NCI-H1092 (cell line): ENCODE data around the gene LRRC70.
"Not testable (repeated sequence)": the region's sequence is repeated elsewhere in the genome, so short reads cannot be mapped to it uniquely, and the experiment has no call there.

Source experiments
- DNase-seq: peaks from one replicate; lab custom pipeline; 2025; lab: John Stamatoyannopoulos, UW

LRRC70 gene

DNA sequence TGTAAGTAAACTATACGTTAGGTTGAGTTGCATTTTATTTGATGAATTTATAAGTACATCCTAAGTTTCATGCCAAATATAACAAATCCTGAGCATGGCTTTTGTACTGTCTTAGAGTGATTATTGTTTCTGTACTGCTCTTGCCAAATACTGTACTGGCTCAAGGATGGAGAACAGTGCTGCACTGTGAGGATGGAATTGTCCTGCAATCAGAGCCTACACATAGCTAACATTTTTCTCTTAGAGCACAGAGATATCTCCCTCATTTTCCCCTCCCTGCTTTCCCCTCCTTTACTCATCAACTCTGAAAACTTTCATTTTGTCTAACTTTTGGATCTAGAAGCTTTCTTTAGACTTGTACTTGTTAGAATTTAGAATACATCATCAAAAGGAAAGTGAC, 28.3 kb downstream of the LRRC70 start:
- no peak for DNase-seq

DNA sequence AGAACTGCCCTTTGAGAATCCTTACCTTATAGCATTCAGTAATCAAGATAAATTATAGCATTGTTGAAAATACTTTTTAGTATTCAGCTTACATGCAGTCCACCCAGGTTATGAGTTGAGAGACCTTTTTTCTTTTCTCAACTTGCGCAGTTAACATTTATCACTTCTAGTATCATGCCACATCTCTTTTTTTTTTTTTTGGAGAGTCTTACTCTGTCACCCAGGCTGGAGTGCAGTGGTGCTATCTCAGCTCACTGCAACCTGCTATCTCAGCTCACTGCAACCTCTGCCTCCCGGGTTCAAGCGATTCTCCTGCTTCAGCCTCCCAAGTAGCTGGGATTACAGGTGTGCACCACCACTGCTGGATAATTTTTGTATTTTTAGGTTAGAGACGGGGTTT, 29.0 kb downstream of the LRRC70 start:
- no peak for DNase-seq

DNA sequence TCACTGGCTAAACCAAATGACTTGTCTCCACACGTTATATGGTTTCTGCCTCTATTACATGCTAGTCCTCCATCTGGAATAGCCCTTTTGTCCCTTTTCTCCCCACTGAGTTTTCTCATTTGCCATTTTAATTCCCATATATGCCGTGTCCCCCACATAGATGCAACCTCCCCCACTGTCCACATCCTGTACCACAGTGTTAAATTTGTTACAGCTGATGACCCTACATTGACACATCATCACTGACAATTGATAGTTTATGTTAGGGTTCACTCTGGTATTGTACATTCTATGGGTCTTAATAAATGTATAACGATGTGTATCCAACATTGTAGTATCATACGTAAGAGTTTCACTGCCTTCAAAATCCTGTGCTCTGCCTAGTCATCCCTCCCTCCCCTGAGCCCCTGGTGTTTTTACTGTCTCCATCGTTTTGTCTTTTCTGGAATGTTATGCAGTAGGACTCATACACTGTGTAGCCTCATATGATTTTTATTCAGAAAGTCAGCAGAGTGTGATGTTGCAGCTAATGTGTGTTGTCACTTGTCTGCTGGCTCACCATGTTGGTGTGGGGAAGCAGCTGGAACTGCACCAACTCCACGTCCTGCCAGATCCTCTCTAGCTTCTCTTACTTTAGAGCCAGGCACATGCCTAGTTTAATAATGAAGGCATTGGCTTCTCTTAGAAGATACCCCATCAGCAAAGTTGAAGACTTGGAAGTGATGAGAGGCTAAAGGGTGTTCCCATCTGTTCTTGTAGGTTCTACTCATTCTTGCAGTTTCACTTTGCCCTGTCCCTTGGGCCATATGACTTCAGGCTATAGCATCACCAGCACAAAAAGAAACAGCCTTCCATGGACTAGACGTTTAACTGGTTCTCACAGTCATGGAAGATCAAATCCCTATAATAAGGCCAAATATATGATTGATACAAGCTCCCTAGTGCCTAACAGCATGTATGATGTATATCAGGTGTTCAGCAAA, 30.2 kb downstream of the LRRC70 start:
- no peak for DNase-seq

DNA sequence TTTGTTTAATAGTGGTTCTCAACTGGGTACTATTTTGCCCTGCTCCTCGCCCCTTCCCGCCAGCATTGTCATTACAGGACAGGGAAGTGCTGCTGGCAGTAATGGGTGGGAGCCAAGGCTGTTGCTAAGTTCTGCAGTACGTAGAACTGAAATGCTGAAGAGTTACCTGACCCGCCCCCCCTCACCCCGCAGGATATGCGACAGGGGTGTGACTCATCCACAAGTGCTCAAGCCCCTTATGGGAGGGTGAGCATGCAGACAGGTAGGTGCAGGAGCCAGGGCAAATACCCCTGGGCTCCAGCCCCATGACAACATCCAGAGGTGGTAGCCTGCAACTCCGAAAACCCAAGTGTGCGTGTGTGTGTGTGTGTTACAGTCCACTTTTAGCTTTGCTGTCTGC, 35.7 kb downstream of the LRRC70 start:
- no peak for DNase-seq

DNA sequence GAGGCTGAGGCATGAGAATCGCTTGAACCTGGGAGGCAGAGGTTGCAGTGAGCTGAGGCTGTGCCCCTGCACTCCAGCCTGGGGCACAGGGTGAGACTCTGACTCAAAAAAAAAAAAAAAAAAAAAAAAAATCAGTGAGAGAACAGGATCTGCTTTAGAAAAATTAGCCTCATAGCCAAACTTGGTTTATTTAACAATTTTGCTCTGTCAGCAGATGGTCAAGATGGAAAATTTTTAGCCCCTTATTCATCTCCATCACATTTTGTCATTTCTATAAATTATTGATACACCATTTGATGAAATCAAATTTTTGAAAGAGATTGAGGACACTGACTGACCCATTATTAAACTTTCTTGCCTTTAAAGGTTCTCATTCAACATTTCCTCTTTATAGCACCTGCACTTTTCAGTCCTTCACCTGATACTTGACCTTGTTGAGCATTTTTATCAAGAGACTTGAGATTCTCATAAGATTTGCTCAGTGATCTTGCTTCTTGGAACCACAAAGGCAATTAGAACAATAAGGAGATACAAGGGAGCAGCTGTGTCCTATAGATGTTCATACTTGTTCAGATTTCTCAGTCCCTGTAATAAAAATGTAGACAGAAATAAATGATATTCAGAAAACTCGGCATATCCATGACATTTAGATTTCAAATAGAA, 38.1 kb downstream of the LRRC70 start:
- DNase-seq: no peak

DNA sequence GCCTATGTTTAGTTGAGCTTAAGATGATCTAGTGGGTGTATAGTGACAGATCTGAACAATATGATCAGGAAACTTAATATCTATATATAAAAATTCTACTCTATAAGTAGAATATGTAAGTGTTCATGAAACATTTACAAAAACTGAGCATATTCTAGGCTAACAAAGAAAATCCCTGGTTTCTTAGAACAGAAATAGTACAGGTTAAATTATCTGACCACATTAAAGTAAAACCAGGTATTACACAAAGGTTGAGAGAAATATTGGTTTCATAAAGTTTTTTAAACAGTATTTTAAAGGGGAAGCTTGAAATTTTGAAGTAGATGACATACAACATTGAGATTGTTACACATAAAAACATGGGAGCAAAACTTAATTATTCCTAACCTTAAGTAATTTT, 39.3 kb downstream of the LRRC70 start:
- no peak for DNase-seq

DNA sequence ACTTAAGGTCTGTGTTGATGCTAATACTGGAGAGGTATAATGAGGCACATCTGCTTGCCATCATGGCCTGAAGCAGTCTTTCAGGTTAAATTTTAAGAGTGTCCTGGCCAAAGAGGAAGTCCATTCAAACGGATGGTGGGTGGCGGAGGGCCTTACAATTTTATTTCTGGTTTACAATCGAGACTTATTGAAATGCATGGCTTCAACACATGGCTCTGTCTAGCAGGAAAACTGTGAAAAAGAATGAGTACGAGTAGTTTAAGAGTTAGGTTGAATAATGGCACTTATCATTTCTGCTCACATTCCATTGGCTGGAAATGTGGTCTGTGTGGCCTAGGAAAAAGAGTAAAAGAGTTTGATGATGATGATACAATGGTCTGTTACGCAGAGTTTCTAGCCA, 42.1 kb downstream of the LRRC70 start:
- no peak for DNase-seq

DNA sequence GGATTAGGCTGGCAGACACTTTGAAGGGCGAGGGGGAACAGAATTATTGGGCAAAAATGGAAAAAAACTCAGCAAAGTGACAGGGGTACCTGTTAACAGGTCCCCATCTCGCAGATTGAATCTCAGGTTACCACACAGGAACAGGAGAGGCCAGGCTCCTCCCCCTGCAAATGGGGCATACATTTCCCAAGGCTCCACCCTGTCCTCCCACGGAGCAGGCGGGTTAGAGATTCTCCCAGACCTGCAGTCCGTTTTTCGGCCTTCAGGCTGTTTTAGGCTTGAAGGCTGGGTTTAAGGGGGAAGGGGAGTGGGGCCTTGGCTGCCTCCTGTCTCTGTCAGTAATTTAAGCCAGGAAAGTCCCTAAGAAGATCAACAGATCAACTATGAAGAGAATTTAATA, 42.7 kb downstream of the LRRC70 start:
- DNase-seq: no peak

DNA sequence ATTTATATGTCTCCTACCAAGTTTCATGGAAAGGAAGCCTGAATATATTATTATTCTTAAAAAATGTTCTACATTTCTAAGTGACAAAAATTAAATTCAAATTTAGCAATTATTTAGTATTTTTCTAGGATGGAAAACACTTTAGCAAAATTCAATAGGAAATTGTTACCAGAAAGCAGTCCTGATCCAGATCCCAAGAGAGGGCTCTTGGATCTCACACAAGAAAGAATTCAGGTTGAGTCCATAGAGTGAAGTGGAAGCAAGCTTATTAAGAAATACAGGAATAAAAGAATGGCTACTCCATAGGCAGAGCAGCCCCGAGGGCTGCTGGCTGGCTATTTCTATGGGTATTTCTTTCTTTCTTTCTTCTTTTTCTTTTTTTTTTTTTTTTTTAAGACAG, 44.7 kb downstream of the LRRC70 start:
- no peak for DNase-seq

DNA sequence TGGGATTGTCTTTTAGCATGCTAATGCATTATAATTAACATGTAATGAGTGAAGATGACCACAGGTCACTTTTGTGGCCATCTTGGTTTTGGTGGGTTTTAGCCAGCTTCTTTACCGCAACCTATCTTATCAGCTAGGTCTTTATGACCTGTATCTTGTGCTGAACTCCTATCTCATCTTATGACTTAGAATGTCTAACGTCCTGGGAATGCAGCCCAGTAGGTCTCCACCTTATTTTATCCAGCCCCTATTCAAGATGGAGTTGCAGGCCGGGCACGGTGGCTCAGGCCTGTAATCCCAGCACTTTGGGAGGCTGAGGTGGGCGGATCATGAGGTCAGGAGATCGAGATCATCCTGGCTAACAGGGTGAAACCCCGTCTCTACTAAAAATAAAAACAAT, 45.8 kb downstream of the LRRC70 start:
- not testable (repeated sequence) for DNase-seq

DNA sequence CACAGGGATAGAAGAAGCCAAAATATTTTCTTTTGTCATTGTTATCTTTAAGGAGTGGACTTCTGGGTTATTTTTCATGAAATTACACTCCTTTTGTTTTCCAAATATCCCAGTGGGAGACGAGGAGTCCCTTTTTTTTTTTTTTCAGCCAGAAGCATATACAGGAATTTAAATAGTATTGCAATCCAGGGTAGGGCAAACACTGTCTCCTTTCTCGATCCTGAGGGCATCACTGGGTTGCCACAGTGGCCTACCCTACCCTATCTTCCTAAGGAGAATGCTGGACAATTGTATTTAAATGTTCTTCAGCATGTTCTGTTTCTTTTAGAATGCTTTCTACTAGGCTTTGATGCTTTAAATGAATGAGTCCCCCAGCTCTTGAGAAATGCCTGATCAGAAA, 47.9 kb downstream of the LRRC70 start:
- DNase-seq: no peak

DNA sequence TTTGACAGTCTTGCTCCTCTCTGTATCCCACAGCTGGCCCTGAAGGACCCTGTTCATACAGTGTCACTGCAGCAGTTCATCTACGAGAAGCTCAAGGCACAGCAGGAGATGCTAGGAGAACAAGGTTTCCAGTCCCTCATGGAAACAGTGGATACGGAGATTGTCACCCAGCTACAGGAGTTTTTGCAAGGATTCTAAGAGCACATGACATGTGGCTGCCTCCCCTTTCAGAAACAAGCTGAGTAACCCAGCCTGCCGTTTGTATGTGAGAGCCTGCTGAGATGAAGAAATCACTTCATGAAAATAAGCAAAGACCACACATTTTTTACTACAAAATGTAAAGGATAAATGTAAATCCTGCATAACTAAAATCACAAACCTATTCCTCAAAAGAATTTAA, 48.5 kb downstream of the LRRC70 start:
- DNase-seq: no peak

DNA sequence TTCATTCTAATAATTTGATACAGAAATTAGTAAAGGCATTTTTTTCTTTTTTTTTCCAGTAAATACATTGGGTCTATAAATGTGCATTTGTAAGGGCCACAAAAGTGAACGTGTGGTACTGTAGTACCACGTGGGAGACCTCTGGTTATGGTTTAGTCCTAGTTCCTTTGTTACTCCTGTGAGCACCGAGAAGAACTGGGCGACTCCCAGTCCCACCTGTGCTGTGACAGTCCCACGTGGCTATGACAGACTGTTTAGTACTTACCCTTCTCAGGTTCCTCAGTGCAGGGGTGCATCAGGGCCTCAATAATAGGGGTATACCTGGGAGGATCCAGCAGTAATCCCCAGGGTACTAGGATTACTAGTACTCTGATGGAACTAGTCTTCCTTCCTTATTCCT, 49.3 kb downstream of the LRRC70 start:
- no peak for DNase-seq
